Measurements from ENCODE around the gene SH3RF3.

SH3RF3 gene

DNA sequence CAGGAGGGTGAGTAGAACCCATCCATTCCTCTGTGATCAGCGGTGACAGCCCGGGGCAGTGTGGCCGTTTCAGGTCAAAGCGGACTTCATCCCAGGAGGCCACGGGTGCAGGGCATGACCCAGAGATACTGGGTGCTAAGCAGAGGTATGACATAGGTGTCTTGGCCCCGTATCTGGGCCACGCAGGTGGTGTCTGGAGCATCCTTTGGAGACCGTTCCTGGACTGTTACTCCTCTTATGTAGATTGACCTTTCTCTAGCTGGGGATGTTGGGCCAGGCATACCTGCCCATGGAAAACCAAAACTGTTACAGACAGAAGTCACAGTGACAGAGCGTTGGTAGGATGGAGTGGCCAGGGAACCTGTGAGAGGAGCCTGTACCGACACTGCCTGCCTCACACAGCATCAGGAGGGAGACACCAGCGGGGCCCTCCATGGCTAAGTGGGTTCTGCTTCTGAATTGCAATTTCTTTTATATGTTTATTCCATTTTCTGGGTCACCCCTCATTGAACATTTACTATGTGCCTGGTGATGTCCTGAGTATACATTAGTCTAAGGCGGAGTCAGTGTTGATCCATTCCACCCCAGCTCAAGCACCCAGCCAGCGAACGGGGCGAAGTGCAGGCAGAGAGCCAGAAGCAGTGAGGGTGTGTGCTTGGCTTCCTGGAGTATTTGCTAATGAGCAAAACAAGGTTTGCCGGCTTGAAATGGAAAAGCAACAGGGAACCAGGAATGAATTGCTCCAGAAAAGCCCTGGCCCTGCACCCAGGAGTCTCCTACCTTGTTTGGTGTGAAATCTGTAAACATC lies 141.7 kb downstream of the SH3RF3 start:
- H3K4ac ChIP-seq (ENCODE audit: low read length) = no peak overlapping the region
- peaks cover 15 to 17% of the 10 kb centered on the region in 2 donors for H3K4me1 ChIP-seq (ENCODE audit: control insufficient read depth in 2 of 2, insufficient read depth in 1 of 2, low read depth in 1 of 2, low read length in 2 of 2)
- no peak overlapping the region for H3K18ac ChIP-seq (ENCODE audit: low read length)
- H3K4me2 ChIP-seq (ENCODE audit: insufficient read depth, low read length, poor library complexity, severe bottlenecking) = no peak overlapping the region
- WGBS, 2 donors (ENCODE audit: extremely low coverage in 2 of 2, insufficient read length in 2 of 2, insufficient replicate concordance in 1 of 2) = no CpG with 5 or more reads among the region's 16 CpGs
- H2AK5ac ChIP-seq (ENCODE audit: low read depth, low read length) = no peak overlapping the region
- no peaks in the 10 kb centered on the region for H3K36me3 ChIP-seq (replicated peaks in 1 of 2; ENCODE audit: control insufficient read depth in 2 of 2, insufficient read depth in 2 of 2, low read length in 2 of 2)
- peaks cover 0 to 1% of the 10 kb centered on the region in 2 donors for H3K9me3 ChIP-seq (replicated peaks in 1 of 2; ENCODE audit: control insufficient read depth in 2 of 2, insufficient read depth in 1 of 2, low read depth in 1 of 2, low read length in 2 of 2)
- no peak overlapping the region for H3K4me3 ChIP-seq (ENCODE audit: low read length in 2 of 2)
- H3K27me3 ChIP-seq (ENCODE audit: control insufficient read depth in 3 of 3, insufficient read depth in 3 of 3, low read depth in 1 of 3, low read length in 3 of 3) = no peaks in the 10 kb centered on the region
- H2BK12ac ChIP-seq (ENCODE audit: low read length) = no peak overlapping the region
- H2BK15ac ChIP-seq (ENCODE audit: low read length) = no peak overlapping the region
- H3K9ac ChIP-seq (ENCODE audit: low read depth, low read length, poor library complexity) = no peak overlapping the region
- H2BK5ac ChIP-seq (ENCODE audit: low read length) = no peak overlapping the region
- H3K27ac ChIP-seq (replicated peaks; ENCODE audit: low read length) = no peak overlapping the region
- H4K91ac ChIP-seq (ENCODE audit: low read depth, low read length, poor library complexity) = peak overlapping the region; percentile 26
- no peak overlapping the region for H4K8ac ChIP-seq (ENCODE audit: low read depth, low read length)
- DNase-seq (ENCODE audit: low spot score) = no peak
- no peaks in the 10 kb centered on the region for H3K79me1 ChIP-seq (ENCODE audit: low read depth, low read length)
- H3K23ac ChIP-seq (ENCODE audit: low read depth, low read length, poor library complexity) = no peak overlapping the region
- no peak overlapping the region for H2BK120ac ChIP-seq (ENCODE audit: low read depth, low read length)
- H2AFZ ChIP-seq (ENCODE audit: low read length) = no peak overlapping the region
- H3K14ac ChIP-seq (ENCODE audit: low read length) = no peak overlapping the region

- no peaks in the 10 kb centered on the region for H3K27me3 ChIP-seq (ENCODE audit: control insufficient read depth in 3 of 3, insufficient read depth in 3 of 3, low read depth in 1 of 3, low read length in 3 of 3)
- peak overlapping the region; percentile 92 for H3K23ac ChIP-seq (ENCODE audit: low read depth, low read length, poor library complexity)
- H3K14ac ChIP-seq (ENCODE audit: low read length) = no peak overlapping the region
- H3K4ac ChIP-seq (ENCODE audit: low read length) = no peak overlapping the region
- no CpG with 5 or more reads among the region's 3 CpGs for WGBS, 2 donors (ENCODE audit: extremely low coverage in 2 of 2, insufficient read length in 2 of 2, insufficient replicate concordance in 1 of 2)
- H2BK5ac ChIP-seq (ENCODE audit: low read length) = no peak overlapping the region
- no peak overlapping the region for H2BK120ac ChIP-seq (ENCODE audit: low read depth, low read length)
- no peak overlapping the region for H4K91ac ChIP-seq (ENCODE audit: low read depth, low read length, poor library complexity)
- no peak overlapping the region for H3K27ac ChIP-seq (replicated peaks; ENCODE audit: low read length)
- no peaks in the 10 kb centered on the region for H3K9me3 ChIP-seq (replicated peaks in 1 of 2; ENCODE audit: control insufficient read depth in 2 of 2, insufficient read depth in 1 of 2, low read depth in 1 of 2, low read length in 2 of 2)
- H3K4me2 ChIP-seq (ENCODE audit: insufficient read depth, low read length, poor library complexity, severe bottlenecking) = no peak overlapping the region
- no peak overlapping the region for H2AFZ ChIP-seq (ENCODE audit: low read length)
- H3K18ac ChIP-seq (ENCODE audit: low read length) = peak overlapping the region; percentile 59
- no peak overlapping the region for H2BK15ac ChIP-seq (ENCODE audit: low read length)
- no peaks in the 10 kb centered on the region for H3K36me3 ChIP-seq (replicated peaks in 1 of 2; ENCODE audit: control insufficient read depth in 2 of 2, insufficient read depth in 2 of 2, low read length in 2 of 2)
- H4K8ac ChIP-seq (ENCODE audit: low read depth, low read length) = no peak overlapping the region
- no peak overlapping the region for H3K4me3 ChIP-seq (ENCODE audit: low read length in 2 of 2)
- no peak for DNase-seq (ENCODE audit: low spot score)
- H2BK12ac ChIP-seq (ENCODE audit: low read length) = no peak overlapping the region
- peak overlapping the region; percentile 47 for H2AK5ac ChIP-seq (ENCODE audit: low read depth, low read length)
- no peaks in the 10 kb centered on the region for H3K79me1 ChIP-seq (ENCODE audit: low read depth, low read length)
- peaks cover 9 to 10% of the 10 kb centered on the region in 2 donors for H3K4me1 ChIP-seq (ENCODE audit: control insufficient read depth in 2 of 2, insufficient read depth in 1 of 2, low read depth in 1 of 2, low read length in 2 of 2)
- no peak overlapping the region for H3K9ac ChIP-seq (ENCODE audit: low read depth, low read length, poor library complexity)
Measured at GRCh38 chr2:109271920-109272319, 142.9 kb downstream of the SH3RF3 start.

GRCh38 chr2:109272461-109272860 lies 143.5 kb downstream of the SH3RF3 start:
- Histone ChIP-seq H3K9ac (ENCODE audit: low read depth, low read length, poor library complexity) (no peak overlapping the region), H2AFZ (ENCODE audit: low read length) (no peak overlapping the region), H2BK120ac (ENCODE audit: low read depth, low read length) (no peak overlapping the region), H3K36me3 (replicated peaks in 1 of 2; ENCODE audit: control insufficient read depth in 2 of 2, insufficient read depth in 2 of 2, low read length in 2 of 2) (no peaks in the 10 kb centered on the region), H2BK15ac (ENCODE audit: low read length) (no peak overlapping the region), H3K4me3 (ENCODE audit: low read length in 2 of 2) (no peak overlapping the region), H3K4me2 (ENCODE audit: insufficient read depth, low read length, poor library complexity, severe bottlenecking) (no peak overlapping the region), H2BK5ac (ENCODE audit: low read length) (no peak overlapping the region), H2AK5ac (ENCODE audit: low read depth, low read length) (peak overlapping the region; percentile 47), H3K27me3 (ENCODE audit: control insufficient read depth in 3 of 3, insufficient read depth in 3 of 3, low read depth in 1 of 3, low read length in 3 of 3) (no peaks in the 10 kb centered on the region), H4K8ac (ENCODE audit: low read depth, low read length) (no peak overlapping the region), H2BK12ac (ENCODE audit: low read length) (no peak overlapping the region), H4K91ac (ENCODE audit: low read depth, low read length, poor library complexity) (no peak overlapping the region), H3K4ac (ENCODE audit: low read length) (no peak overlapping the region), H3K23ac (ENCODE audit: low read depth, low read length, poor library complexity) (peak overlapping the region; percentile 92), H3K4me1 (ENCODE audit: control insufficient read depth in 2 of 2, insufficient read depth in 1 of 2, low read depth in 1 of 2, low read length in 2 of 2) (peaks cover 3 to 5% of the 10 kb centered on the region in 2 donors), H3K14ac (ENCODE audit: low read length) (no peak overlapping the region), H3K18ac (ENCODE audit: low read length) (peak overlapping the region; percentile 59), H3K79me1 (ENCODE audit: low read depth, low read length) (no peaks in the 10 kb centered on the region), H3K9me3 (replicated peaks in 1 of 2; ENCODE audit: control insufficient read depth in 2 of 2, insufficient read depth in 1 of 2, low read depth in 1 of 2, low read length in 2 of 2) (no peaks in the 10 kb centered on the region), H3K27ac (replicated peaks; ENCODE audit: low read length) (no peak overlapping the region)
- DNase-seq (ENCODE audit: low spot score) = no peak
- no CpG with 5 or more reads among the region's 15 CpGs for WGBS, 2 donors (ENCODE audit: extremely low coverage in 2 of 2, insufficient read length in 2 of 2, insufficient replicate concordance in 1 of 2)

- Histone ChIP-seq H2BK5ac (ENCODE audit: low read length) (no peak overlapping the region), H2AK5ac (ENCODE audit: low read depth, low read length) (no peak overlapping the region), H3K14ac (ENCODE audit: low read length) (peak overlapping the region; percentile 73), H2AFZ (ENCODE audit: low read length) (no peak overlapping the region), H3K36me3 (replicated peaks in 1 of 2; ENCODE audit: control insufficient read depth in 2 of 2, insufficient read depth in 2 of 2, low read length in 2 of 2) (no peaks in the 10 kb centered on the region), H3K9ac (ENCODE audit: low read depth, low read length, poor library complexity) (no peak overlapping the region), H3K23ac (ENCODE audit: low read depth, low read length, poor library complexity) (no peak overlapping the region), H2BK12ac (ENCODE audit: low read length) (no peak overlapping the region), H3K9me3 (replicated peaks in 1 of 2; ENCODE audit: control insufficient read depth in 2 of 2, insufficient read depth in 1 of 2, low read depth in 1 of 2, low read length in 2 of 2) (no peaks in the 10 kb centered on the region), H3K4me3 (ENCODE audit: low read length in 2 of 2) (no peak overlapping the region), H2BK120ac (ENCODE audit: low read depth, low read length) (no peak overlapping the region), H3K4ac (ENCODE audit: low read length) (no peak overlapping the region), H4K91ac (ENCODE audit: low read depth, low read length, poor library complexity) (no peak overlapping the region), H3K4me1 (ENCODE audit: control insufficient read depth in 2 of 2, insufficient read depth in 1 of 2, low read depth in 1 of 2, low read length in 2 of 2) (peaks cover 5 to 8% of the 10 kb centered on the region in 2 donors), H3K79me1 (ENCODE audit: low read depth, low read length) (no peaks in the 10 kb centered on the region), H3K4me2 (ENCODE audit: insufficient read depth, low read length, poor library complexity, severe bottlenecking) (no peak overlapping the region), H3K27ac (replicated peaks; ENCODE audit: low read length) (no peak overlapping the region), H3K18ac (ENCODE audit: low read length) (no peak overlapping the region), H3K27me3 (ENCODE audit: control insufficient read depth in 3 of 3, insufficient read depth in 3 of 3, low read depth in 1 of 3, low read length in 3 of 3) (no peaks in the 10 kb centered on the region), H4K8ac (ENCODE audit: low read depth, low read length) (no peak overlapping the region), H2BK15ac (ENCODE audit: low read length) (no peak overlapping the region)
- no peak for DNase-seq (ENCODE audit: low spot score)
- no CpG with 5 or more reads among the region's 26 CpGs for WGBS, 2 donors (ENCODE audit: extremely low coverage in 2 of 2, insufficient read length in 2 of 2, insufficient replicate concordance in 1 of 2)
Measured at GRCh38 chr2:109275120-109276012, 146.4 kb downstream of the SH3RF3 start.
